Retina (tissue), 1 donor: Measurements from ENCODE around the gene OR6F1.
"Not testable (repeated sequence)": the region's sequence is repeated elsewhere in the genome, so short reads cannot be mapped to it uniquely, and the experiment has no call there.

Experiments
- DNase-seq: peaks from one replicate; pipeline ENCODE4 v3.0.0-alpha.2; 2016

OR6F1 gene

DNA sequence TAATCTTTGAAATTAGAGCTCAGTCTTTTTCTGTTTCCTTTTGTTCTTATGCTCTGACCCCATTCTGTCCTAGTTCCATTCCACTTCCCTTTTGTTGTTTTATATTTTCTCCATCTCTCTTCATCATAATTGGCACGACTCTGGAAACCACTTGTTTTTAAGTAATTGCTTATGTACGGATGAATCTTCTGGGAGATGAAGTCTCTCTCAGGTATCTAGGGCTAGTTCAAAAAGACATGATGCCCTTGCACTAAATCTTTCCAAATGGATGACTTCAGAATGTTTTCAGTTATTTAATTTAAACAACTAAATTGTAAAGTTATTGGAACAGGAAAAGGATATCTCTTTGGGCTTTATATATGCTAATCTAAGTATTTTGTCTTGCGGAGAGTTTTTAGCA is at the start of gene OR6F1:
OR6F1 (minus strand) TSS at position 101 of the 400 bp plus-strand sequence. CDS start 3,891 bp downstream, outside the sequence.
- DNase-seq = peak; percentile 34

DNA sequence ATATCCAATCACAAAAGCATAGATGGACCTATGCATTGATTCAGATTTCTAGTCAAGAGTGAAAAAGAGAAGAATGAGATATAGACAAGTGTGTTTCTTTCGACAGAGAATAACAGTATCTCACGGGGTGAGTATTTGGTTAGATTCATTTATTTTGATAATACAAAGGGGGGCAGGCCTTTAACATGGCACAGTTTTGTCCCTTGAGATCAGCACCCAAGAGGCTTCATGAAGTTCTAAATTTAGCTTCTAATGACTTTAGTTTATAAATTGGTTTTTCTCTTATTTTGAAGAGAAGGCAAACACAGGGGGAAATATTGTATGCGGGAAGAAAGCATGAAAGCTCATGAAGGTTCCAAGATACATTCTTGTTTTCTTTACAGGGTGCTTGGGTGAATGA is 44.0 kb upstream of the OR6F1 start, which contains the start of gene OR1C1:
OR1C1 (minus strand) TSS at position 101 of the 400 bp plus-strand sequence. CDS start 2,150 bp downstream, outside the sequence.
- DNase-seq = no peak

GRCh38 chr1:247754311-247754710 is 37.9 kb upstream of the OR6F1 start:
- not testable (repeated sequence) for DNase-seq

GRCh38 chr1:247749870-247750269 is 33.4 kb upstream of the OR6F1 start:
- DNase-seq = no peak

DNA sequence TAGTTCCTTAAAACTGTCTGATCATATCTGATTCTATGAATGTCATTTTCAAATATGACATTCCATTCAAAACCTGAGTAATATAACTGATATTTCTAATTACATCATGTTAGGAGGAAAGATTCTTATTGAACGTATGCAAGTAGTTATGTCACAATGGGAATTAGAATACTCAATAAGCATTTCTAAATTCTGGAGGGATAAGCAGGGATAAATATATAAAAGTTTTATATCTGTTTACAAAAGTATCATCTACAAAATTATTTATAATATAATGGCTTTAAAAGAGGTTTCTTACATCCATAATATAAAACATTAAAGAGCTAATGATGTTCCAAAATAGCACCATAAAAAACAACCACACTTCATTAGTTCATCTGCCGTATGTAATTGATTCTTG is 31.6 kb upstream of the OR6F1 start, which contains the start of gene OR14A2:
OR14A2 (minus strand) TSS at position 101 of the 400 bp plus-strand sequence.
- DNase-seq = no peak

- no peak for DNase-seq
These were observed 31.2 kb upstream of the OR6F1 start for GRCh38 chr1:247747616-247748015.

GRCh38 chr1:247746391-247746935 is 30.0 kb upstream of the OR6F1 start:
- no peak for DNase-seq

DNA sequence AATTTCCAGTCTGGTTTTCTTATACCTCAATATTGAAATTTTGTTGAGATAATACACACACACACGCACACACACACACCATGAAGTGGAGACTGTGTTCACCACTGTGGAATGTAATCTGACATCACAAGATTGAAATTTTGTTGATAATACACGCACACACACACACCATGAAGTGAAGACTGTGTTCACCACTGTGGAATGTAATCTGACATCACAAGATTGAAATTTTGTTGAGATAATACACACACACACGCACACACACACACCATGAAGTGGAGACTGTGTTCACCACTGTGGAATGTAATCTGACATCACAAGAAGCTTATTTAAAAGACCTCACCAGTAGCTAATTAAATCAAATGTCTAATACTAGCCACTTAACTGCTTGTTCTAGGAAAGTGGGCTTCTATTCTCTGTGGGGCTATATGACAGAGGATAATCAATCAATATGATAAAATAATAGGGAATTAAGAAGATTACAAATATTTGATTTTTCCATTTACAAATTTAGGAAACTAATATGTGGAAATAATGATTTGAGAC is 25.8 kb upstream of the OR6F1 start:
- not testable (repeated sequence) for DNase-seq

GRCh38 chr1:247741756-247742155 is 25.3 kb upstream of the OR6F1 start:
- no peak for DNase-seq

DNA sequence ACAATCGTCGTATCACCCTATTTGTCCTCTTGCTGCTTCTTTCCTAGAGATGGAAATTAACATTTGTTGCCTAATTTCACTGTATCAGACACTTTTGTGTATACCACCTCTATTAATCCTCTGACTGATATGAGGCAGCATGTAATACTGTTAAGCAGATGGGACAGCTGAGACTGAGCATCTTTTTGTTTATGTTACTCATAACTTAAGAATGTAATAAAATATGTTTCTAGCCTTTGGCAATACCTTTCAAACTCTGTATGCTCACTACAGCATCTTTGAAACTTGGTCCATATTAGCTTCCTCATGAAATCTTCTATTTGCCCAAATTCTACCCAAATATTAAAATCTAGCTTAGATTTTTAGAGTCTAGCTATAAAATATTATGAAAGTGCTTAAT is 24.3 kb upstream of the OR6F1 start:
- no peak for DNase-seq

DNA sequence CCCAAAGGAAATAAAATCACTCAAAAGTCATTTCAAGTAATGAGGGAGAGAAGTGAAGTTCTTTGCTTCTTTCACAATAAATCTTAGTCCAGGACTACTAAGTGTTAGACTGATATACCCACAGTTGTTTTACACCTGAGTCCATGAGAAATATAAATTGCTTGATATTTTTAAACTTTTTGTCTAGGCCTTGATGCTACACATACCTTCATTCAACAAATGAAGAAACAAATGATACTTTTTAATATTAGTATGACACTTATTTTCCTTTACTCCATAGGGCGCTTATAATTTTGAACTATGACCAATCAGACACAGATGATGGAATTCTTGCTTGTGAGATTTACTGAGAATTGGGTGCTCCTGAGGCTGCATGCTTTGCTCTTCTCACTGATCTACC is 21.9 kb upstream of the OR6F1 start, which contains the start of gene OR14K1:
OR14K1 (plus strand) TSS at position 301 of the 400 bp plus-strand sequence; CDS start at position 301, 0 bp downstream.
- no peak for DNase-seq

DNA sequence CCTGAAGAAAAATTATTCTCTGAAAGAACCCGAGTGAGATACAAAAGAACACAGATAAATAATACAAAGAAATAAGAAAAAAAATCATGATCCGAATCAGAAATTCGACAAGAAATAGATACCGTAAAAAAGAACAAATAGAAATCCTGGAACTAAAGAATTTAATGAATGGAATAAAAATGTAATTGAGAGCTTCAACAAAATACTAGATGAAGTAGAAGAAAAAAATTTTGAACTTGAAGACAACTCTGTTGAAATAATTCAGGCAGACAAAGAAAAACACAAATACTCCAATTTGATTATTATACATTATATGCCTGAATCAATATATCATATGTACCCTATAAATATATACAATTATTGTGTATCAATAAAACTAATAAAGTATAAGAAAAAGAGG is 4.8 kb upstream of the OR6F1 start:
- no peak for DNase-seq

DNA sequence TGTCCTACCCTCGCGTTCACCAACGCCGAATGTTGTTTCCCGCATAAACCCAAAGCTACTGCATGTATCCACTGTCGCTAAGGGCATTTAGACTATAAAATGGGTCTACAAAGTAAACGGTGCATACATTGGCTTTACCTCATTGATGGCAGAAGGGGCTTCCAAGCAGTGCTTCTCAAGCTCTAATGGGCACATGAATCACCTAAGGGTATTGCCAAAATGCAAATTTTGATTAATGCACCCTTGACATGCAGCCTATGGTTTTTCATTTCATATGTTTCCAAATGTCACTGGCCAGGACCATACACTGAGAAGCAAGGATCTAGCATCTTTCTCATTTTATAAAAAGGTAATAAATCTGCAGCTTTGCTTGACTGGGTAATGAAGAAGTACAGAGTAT is 2.7 kb downstream of the OR6F1 start:
- no peak for DNase-seq

GRCh38 chr1:247710681-247711080 is 5.8 kb downstream of the OR6F1 start:
- DNase-seq = not testable (repeated sequence)

DNA sequence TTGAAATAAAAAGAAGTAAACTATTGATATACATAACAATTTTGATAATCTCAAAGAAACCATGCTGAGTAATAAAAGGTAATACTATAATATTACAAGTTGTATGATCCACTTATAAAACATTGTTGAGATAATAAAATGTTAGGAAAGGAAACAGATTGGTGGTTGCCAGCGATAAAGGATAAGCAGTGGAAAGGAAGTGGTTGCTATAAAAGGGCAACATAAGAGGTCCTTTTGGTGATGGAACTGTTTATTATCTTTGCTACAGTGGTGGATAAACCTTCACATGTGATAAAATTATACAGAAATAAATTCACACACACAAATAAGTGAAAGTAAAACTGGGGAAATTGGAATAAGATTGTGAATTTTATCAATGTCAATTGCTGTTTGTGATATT is 15.1 kb downstream of the OR6F1 start:
- DNase-seq = no peak

DNA sequence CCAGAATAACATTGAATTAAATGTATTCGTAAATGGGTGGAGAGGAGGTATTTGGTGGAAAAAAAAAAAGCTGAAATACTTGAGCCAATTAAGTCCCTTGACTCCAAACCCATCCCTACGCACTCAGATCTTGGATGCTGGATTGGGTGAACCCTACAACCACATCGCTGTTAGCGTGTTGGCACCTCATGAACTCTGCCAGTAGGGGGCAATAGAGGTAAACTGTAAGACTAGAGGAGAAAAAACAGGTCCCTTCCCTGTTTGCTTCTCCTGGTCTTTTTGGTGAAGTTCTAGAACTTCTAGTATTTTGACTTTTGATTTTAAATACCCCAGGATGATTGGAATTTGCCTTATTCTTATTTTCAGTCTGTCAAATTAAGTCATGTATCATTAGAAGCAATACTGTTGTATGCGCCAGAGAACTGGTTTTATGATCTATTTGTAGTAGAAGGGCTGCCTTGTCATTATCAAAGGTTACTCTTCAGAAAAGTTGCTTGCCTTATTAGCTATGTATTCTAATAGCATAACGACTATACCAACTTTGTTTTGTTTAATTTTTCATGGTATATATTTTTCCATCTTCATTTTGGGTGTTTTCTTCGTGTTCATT is 35.1 kb downstream of the OR6F1 start:
- peak; percentile 60 for DNase-seq

- DNase-seq = no peak
These were observed 36.3 kb downstream of the OR6F1 start for GRCh38 chr1:247680171-247680570.

- no peak for DNase-seq
These were observed 36.8 kb downstream of the OR6F1 start, which contains the start of gene OR13G1 for GRCh38 chr1:247679639-247680038. OR13G1 (minus strand) TSS chr1:247679739; CDS start chr1:247673041, 6,698 bp downstream.

DNA sequence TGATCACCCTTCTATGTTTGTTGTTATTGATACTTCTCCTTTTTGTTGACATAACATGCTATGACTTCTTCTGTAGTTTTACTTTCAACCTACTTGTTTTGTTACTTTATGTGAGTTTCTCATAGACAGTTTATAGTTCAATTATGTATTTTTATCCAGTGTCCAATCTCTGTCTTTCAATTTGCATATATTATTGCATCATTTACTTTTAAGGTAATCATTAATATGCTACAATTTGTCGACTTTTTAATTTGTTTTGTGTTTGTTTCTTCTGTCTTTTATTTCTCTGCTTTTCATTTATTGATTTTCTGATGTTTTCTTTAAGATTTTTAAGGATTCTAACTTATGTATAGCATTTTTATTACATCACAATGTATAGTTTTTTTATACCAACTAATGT is 47.2 kb downstream of the OR6F1 start:
- no peak for DNase-seq
